Activated B cell treated with CpG ODN at 0.5 μM for 24 hours (primary cell): ENCODE data around the gene FLT1. TPM values are rescaled to one million over a fixed set of nuclear protein-coding genes. Genes with fewer than 3 reads are reported as not detected.

ENCODE experiments used
- ATAC-seq: fragments of 200-7000 bp; cut with Tn5 transposase; one replicate; pipeline ENCODE4 v1.10.0; 2021; ENCODE audit warnings: low read depth, mild to moderate bottlenecking, moderate library complexity
- CTCF ChIA-PET: fragments of 350-600 bp; sonication (Branson Sonifier 250); formaldehyde crosslinking; loops from one replicate; lab custom pipeline; 2021; ENCODE audit warnings: antibody characterized with exemption; lab: Charles Lee
- POLR2A ChIA-PET: fragments of 350-600 bp; sonication (Branson Sonifier 250); formaldehyde crosslinking; loops from one replicate; lab custom pipeline; 2021; ENCODE audit warnings: antibody characterized with exemption; lab: Charles Lee
- DNase-seq: peaks from one replicate; pipeline ENCODE4 v3.0.0; 2022
- H3K27ac Mint-ChIP-seq: one replicate; pipeline ENCODE4 v1.8.0; 2020; ENCODE audit warnings: mixed read lengths
- H3K27me3 Mint-ChIP-seq: one replicate; pipeline ENCODE4 v1.8.0; 2021; ENCODE audit warnings: mixed read lengths
- H3K36me3 Mint-ChIP-seq: one replicate; pipeline ENCODE4 v1.8.0; 2021; ENCODE audit warnings: low read depth, mixed read lengths
- H3K4me1 Mint-ChIP-seq: one replicate; pipeline ENCODE4 v1.8.0; 2021; ENCODE audit warnings: mixed read lengths
- H3K4me3 Mint-ChIP-seq: one replicate; pipeline ENCODE4 v1.8.0; 2020; ENCODE audit warnings: mild to moderate bottlenecking, mixed read lengths
- H3K9me3 Mint-ChIP-seq: one replicate; pipeline ENCODE4 v1.8.0; 2020; ENCODE audit warnings: mixed read lengths
- CTCF ChIP-seq: fragments of 200-600 bp; IDR thresholded peaks from one replicate; pipeline ENCODE4 v1.8.0; 2022; ENCODE audit warnings: antibody characterized with exemption, mild to moderate bottlenecking
- intact Hi-C: fragments of 100-400 bp; cut with micrococcal nuclease; formaldehyde crosslinking; loops from one replicate; pipeline ENCODE4 v1.15.1; 2024
- total RNA-seq: library from RNA; stranded (reverse); gene quantifications from 2 replicates; pipeline ENCODE4 v1.2.3, GENCODE V29; 2022

The FLT1 gene
- total RNA-seq, 1 donor from 2014 or later = 1.3 TPM

- Mint-ChIP-seq H3K27me3 (peaks cover 19% of the 10 kb centered on the region), H3K9me3 (no peaks in the 10 kb centered on the region), H3K4me3 (no peak overlapping the region), H3K27ac (no peak overlapping the region), H3K36me3 (no peaks in the 10 kb centered on the region), H3K4me1 (peaks cover under 1% of the 10 kb centered on the region)
- intact Hi-C loops = no loop called here
- no peak for TF ChIP-seq CTCF
- no peak for ATAC-seq
- CTCF ChIA-PET = no interaction called here
- POLR2A ChIA-PET = no interaction called here
- DNase-seq = no peak
Observed at GRCh38 chr13:28483313-28483931, 11.5 kb downstream of the FLT1 start.

- POLR2A ChIA-PET = no interaction called here
- DNase-seq = no peak
- CTCF ChIA-PET = no interaction called here
- H3K9me3 Mint-ChIP-seq = no peaks in the 10 kb centered on the region
- H3K4me3 Mint-ChIP-seq = no peak overlapping the region
- TF ChIP-seq CTCF = no peak
- intact Hi-C loops = no loop called here
- no peaks in the 10 kb centered on the region for H3K36me3 Mint-ChIP-seq
- H3K27me3 Mint-ChIP-seq = peaks cover 19% of the 10 kb centered on the region
- ATAC-seq = no peak
- H3K27ac Mint-ChIP-seq = no peak overlapping the region
- H3K4me1 Mint-ChIP-seq = no peaks in the 10 kb centered on the region
Observed at GRCh38 chr13:28479005-28479404, 15.9 kb downstream of the FLT1 start.

- no peaks in the 10 kb centered on the region for H3K9me3 Mint-ChIP-seq
- no peak for TF ChIP-seq CTCF
- no peak for ATAC-seq
- H3K27ac Mint-ChIP-seq = no peak overlapping the region
- no peaks in the 10 kb centered on the region for H3K36me3 Mint-ChIP-seq
- DNase-seq = no peak
- H3K4me3 Mint-ChIP-seq = no peak overlapping the region
- peaks cover 16% of the 10 kb centered on the region for H3K27me3 Mint-ChIP-seq
- H3K4me1 Mint-ChIP-seq = no peaks in the 10 kb centered on the region
- CTCF ChIA-PET = no interaction called here
- intact Hi-C loops = no loop called here
- POLR2A ChIA-PET = interaction anchor here (0.5 kb wide), 1 partner anchor 319 kb away, joined by 10 read pairs; no protein-coding TSS in a partner anchor
Observed at GRCh38 chr13:28478127-28478526, 16.8 kb downstream of the FLT1 start.

- CTCF ChIA-PET = no interaction called here
- intact Hi-C loops = no loop called here
- no peak for TF ChIP-seq CTCF
- POLR2A ChIA-PET = no interaction called here
- Mint-ChIP-seq H3K4me3 (no peak overlapping the region), H3K9me3 (no peaks in the 10 kb centered on the region), H3K27ac (no peak overlapping the region), H3K27me3 (peaks cover 11% of the 10 kb centered on the region), H3K36me3 (no peaks in the 10 kb centered on the region), H3K4me1 (no peaks in the 10 kb centered on the region)
- ATAC-seq (no peak), DNase-seq (no peak)
Observed at GRCh38 chr13:28477709-28477973, 17.3 kb downstream of the FLT1 start.

GRCh38 chr13:28476919-28477708 is 17.8 kb downstream of the FLT1 start:
- Mint-ChIP-seq H3K9me3 (no peaks in the 10 kb centered on the region), H3K4me1 (no peaks in the 10 kb centered on the region), H3K36me3 (no peaks in the 10 kb centered on the region), H3K4me3 (no peak overlapping the region), H3K27me3 (peaks cover 11% of the 10 kb centered on the region), H3K27ac (no peak overlapping the region)
- POLR2A ChIA-PET = no interaction called here
- CTCF ChIA-PET = no interaction called here
- DNase-seq (no peak), ATAC-seq (no peak)
- no peak for TF ChIP-seq CTCF
- intact Hi-C loops = no loop called here
